Smooth muscle cell (in vitro differentiated cells): Measurements from ENCODE around the gene CDK17. TPM values are rescaled to one million over a fixed set of nuclear protein-coding genes. Genes with fewer than 3 reads are reported as not detected.

Source experiments
- DNase-seq: peaks from one replicate; lab custom pipeline; 2025; ENCODE audit not compliant: unreplicated experiment; lab: John Stamatoyannopoulos, UW
- H2AFZ ChIP-seq: fragments of 200-600 bp; sonication (generic); 2 replicates; pipeline ENCODE4 v1.6.0; 2016; ENCODE audit warnings: antibody characterized with exemption, low read depth, mild to moderate bottlenecking
- H3F3A ChIP-seq: fragments of 200-600 bp; sonication (generic); 2 replicates; pipeline ENCODE4 v1.6.0; 2017; ENCODE audit warnings: antibody characterized with exemption, low read depth
- H3K27ac ChIP-seq: fragments of 200-600 bp; sonication (generic); 2 replicates; pipeline ENCODE4 v1.5.1; 2016; ENCODE audit warnings: low read depth, mild to moderate bottlenecking
- H3K27me3 ChIP-seq: fragments of 200-600 bp; sonication (generic); 2 replicates; pipeline ENCODE4 v1.6.1; 2016; ENCODE audit warnings: low read depth, mild to moderate bottlenecking
- H3K36me3 ChIP-seq: fragments of 200-600 bp; sonication (generic); 2 replicates; pipeline ENCODE4 v1.5.1; 2016; ENCODE audit warnings: low read depth
- H3K4me1 ChIP-seq: fragments of 200-600 bp; sonication (generic); 2 replicates; pipeline ENCODE4 v1.5.1; 2016; ENCODE audit warnings: low read depth
- H3K4me2 ChIP-seq: fragments of 200-600 bp; sonication (generic); 2 replicates; pipeline ENCODE4 v1.6.0; 2016; ENCODE audit warnings: mild to moderate bottlenecking
- H3K4me3 ChIP-seq: fragments of 200-600 bp; sonication (generic); 2 replicates; pipeline ENCODE4 v1.5.1; 2016; ENCODE audit warnings: mild to moderate bottlenecking
- H3K79me2 ChIP-seq: fragments of 200-600 bp; sonication (generic); 2 replicates; pipeline ENCODE4 v1.6.0; 2016; ENCODE audit warnings: low read depth, mild to moderate bottlenecking
- H3K9ac ChIP-seq: fragments of 200-600 bp; sonication (generic); 2 replicates; pipeline ENCODE4 v1.6.0; 2016; ENCODE audit warnings: low read depth
- H3K9me3 ChIP-seq: fragments of 200-600 bp; sonication (generic); replicated peaks from 2 replicates; pipeline ENCODE4 v1.5.1; 2016; ENCODE audit warnings: low read depth
- H4K20me1 ChIP-seq: fragments of 200-600 bp; sonication (generic); 2 replicates; pipeline ENCODE4 v1.6.0; 2016; ENCODE audit warnings: low read depth
- WGBS: methylation state at CpG from one replicate; pipeline ENCODE4 v1.1.7; 2016; ENCODE audit warnings: low lambda C conversion rate; 5-methylcytosine and 5-hydroxymethylcytosine counted together
- polyA plus RNA-seq: library from polyadenylated mRNA; unstranded; fragments of >200 nt; fragmentation: Nextera tagmentation; extraction: Ambion mirVana; gene quantifications from 2 replicates; pipeline ENCODE4 v1.2.1, GENCODE V29; 2016
- total RNA-seq: library from RNA; depleted of rRNA; stranded (reverse); fragments of >200 nt; gene quantifications from 2 replicates; pipeline ENCODE4 v1.2.3, GENCODE V29; 2014
- TF ChIP-seq, protein P1 (sequence below): fragments of 200-600 bp; sonication (generic); IDR thresholded peaks from 2 replicates; pipeline ENCODE4 v1.5.1; 2017; ENCODE audit warnings: borderline replicate concordance, mild to moderate bottlenecking, antibody characterized with exemption; ENCODE audit not compliant: insufficient read depth, poor library complexity, severe bottlenecking

CDK17 gene
- total and polyA plus RNA-seq, 2 experiments from 2014 or later: 16.0 to 49.8 TPM

DNA sequence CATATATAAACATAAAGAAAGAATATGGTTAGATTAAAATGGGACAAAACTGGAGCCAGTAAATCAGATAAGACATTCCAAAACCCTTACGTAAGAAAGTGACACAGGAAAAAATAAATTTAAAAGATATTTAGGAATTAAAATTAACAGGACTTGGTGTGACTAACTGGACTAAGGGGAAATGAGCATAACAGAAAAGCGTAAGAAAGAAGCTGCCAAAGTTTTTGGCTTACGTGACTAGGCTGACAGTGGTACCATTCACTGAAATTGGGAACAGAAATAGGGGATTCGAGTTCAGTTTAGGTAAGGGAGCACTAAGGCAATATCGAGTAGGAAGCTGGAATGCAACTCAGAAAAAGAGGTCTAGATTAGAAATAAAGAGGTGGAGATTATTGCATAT, 7.8 kb downstream of the CDK17 start:
- peak overlapping the region; percentile 36 for H3K4me2 ChIP-seq
- WGBS: 82% methylated on average over 5 of the region's 5 CpGs

DNA sequence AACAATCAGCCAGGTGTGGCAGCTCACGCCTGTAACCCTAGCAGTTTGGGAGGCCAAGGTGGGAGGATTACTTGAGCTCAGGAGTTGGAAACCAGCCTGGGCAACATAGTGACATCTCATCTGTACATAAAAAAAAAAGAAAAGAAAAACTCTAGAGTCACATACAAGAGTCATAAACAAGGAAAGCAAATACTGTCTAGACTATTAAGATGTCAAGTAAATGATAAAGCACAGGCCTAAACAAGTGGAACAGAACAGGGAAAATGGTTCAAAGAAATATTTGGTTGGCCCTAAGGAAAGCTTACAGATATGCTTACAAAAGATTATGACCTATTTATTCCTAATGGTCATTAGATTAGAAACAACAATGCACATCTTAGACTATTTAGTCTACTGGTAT, 12.3 kb downstream of the CDK17 start:
- Histone ChIP-seq H4K20me1 (peaks cover 98% of the 10 kb centered on the region), H3K36me3 (no peaks in the 10 kb centered on the region), H3K27ac (no peak overlapping the region), H3K4me1 (no peaks in the 10 kb centered on the region), H3K4me2 (no peak overlapping the region), H3K9me3 (no peaks in the 10 kb centered on the region), H2AFZ (no peak overlapping the region), H3K4me3 (no peak overlapping the region), H3K9ac (no peak overlapping the region), H3K79me2 (peaks cover 100% of the 10 kb centered on the region), H3F3A (no peaks in the 10 kb centered on the region), H3K27me3 (no peaks in the 10 kb centered on the region)
- DNase-seq: no peak
- WGBS: 94% methylated on average over 1 of the region's 1 CpG
- TF ChIP-seq, protein P1, sequence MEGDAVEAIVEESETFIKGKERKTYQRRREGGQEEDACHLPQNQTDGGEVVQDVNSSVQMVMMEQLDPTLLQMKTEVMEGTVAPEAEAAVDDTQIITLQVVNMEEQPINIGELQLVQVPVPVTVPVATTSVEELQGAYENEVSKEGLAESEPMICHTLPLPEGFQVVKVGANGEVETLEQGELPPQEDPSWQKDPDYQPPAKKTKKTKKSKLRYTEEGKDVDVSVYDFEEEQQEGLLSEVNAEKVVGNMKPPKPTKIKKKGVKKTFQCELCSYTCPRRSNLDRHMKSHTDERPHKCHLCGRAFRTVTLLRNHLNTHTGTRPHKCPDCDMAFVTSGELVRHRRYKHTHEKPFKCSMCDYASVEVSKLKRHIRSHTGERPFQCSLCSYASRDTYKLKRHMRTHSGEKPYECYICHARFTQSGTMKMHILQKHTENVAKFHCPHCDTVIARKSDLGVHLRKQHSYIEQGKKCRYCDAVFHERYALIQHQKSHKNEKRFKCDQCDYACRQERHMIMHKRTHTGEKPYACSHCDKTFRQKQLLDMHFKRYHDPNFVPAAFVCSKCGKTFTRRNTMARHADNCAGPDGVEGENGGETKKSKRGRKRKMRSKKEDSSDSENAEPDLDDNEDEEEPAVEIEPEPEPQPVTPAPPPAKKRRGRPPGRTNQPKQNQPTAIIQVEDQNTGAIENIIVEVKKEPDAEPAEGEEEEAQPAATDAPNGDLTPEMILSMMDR: no peak

More for the DNA sequence above, 7.8 kb downstream of the CDK17 start:
- Histone ChIP-seq H3K4me1 (peaks cover 12% of the 10 kb centered on the region), H3K79me2 (peaks cover 100% of the 10 kb centered on the region), H4K20me1 (peaks cover 98% of the 10 kb centered on the region), H3K9ac (no peak overlapping the region), H3K36me3 (no peaks in the 10 kb centered on the region), H3F3A (peaks cover 1% of the 10 kb centered on the region), H3K4me3 (no peak overlapping the region), H3K27ac (no peak overlapping the region), H3K27me3 (no peaks in the 10 kb centered on the region), H3K9me3 (no peaks in the 10 kb centered on the region), H2AFZ (no peak overlapping the region)
- DNase-seq: no peak
- TF ChIP-seq, protein P1: no peak

DNA sequence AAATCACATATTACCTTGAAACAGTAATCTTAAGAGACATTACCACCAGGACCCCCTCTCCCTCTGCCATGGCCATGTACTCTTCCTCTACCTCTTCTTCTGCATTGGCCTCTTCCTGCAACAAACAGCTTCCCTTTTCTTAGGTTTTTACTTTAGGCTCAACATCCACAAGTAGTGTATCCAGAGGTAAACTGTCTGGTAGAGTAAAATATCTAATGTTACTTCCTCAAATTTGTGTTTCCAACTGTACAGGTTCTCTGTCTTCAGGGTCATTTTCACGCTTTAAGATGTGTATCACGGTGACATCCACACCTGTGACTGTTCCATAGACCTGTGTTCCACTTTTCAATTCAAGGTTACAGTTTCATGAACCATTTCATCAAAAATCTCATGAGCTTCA, 13.4 kb downstream of the CDK17 start:
- TF ChIP-seq, protein P1: no peak
- Histone ChIP-seq H3K79me2 (peaks cover 100% of the 10 kb centered on the region), H3K27me3 (no peaks in the 10 kb centered on the region), H3K9ac (no peak overlapping the region), H3K4me1 (no peaks in the 10 kb centered on the region), H3K9me3 (no peaks in the 10 kb centered on the region), H3K36me3 (no peaks in the 10 kb centered on the region), H3F3A (no peaks in the 10 kb centered on the region), H3K4me2 (no peak overlapping the region), H4K20me1 (peaks cover 98% of the 10 kb centered on the region), H2AFZ (no peak overlapping the region), H3K27ac (no peak overlapping the region), H3K4me3 (no peak overlapping the region)
- 100% methylated on average over 2 of the region's 2 CpGs for WGBS
- no peak for DNase-seq

DNA sequence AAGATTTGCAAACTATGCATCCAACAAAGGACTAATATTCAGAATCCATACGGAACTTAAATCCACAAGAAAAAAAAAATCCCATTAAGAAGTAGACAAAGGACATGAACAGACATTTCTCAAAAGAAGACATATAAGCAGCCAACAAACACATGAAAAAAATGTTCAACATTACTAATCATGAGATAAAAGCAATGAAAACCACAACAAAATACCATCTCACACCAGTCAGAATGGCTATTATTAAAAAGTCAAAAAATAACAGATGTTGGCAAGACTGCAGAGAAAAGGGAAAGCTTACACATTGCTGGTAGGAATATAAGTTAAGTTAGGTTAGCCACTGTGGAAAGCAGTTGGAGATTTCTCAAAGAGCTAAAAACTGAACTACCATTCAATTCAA, 16.2 kb downstream of the CDK17 start:
- no peaks in the 10 kb centered on the region for H3K36me3 ChIP-seq
- no peak overlapping the region for H3K27ac ChIP-seq
- H3K9ac ChIP-seq: no peak overlapping the region
- H2AFZ ChIP-seq: no peak overlapping the region
- H3K27me3 ChIP-seq: no peaks in the 10 kb centered on the region
- TF ChIP-seq, protein P1: no peak
- no peak for DNase-seq
- no peaks in the 10 kb centered on the region for H3K4me1 ChIP-seq
- no peak overlapping the region for H3K4me2 ChIP-seq
- WGBS: 87% methylated on average over 1 of the region's 1 CpG
- H3K9me3 ChIP-seq: no peaks in the 10 kb centered on the region
- H3F3A ChIP-seq: no peaks in the 10 kb centered on the region
- peaks cover 100% of the 10 kb centered on the region for H3K79me2 ChIP-seq
- H4K20me1 ChIP-seq: peaks cover 98% of the 10 kb centered on the region
- H3K4me3 ChIP-seq: no peak overlapping the region
